Fibroblast of mammary gland (primary cell): ENCODE results near the gene FRMD3.
A peak's percentile ranks its signal among the peaks of the same experiment; 100 is the strongest.

Experiments
- DNase-seq: peaks from one replicate; pipeline ENCODE4 v3.0.0-alpha.2; 2010; ENCODE audit warnings: low read depth
- H3K4me3 ChIP-seq: 2 replicates; pipeline ENCODE4 v1.5.1; 2011; ENCODE audit warnings: low read depth, mild to moderate bottlenecking, low read length, moderate library complexity; ENCODE audit not compliant: control insufficient read depth
- CTCF ChIP-seq: conservative IDR thresholded peaks from 2 replicates; pipeline ENCODE4 v1.5.1; 2011; ENCODE audit warnings: low read depth, low read length, inconsistent platforms; ENCODE audit not compliant: control insufficient read depth, insufficient read depth

The FRMD3 gene

GRCh38 chr9:83538172-83538889 lies at the start of gene FRMD3:
Gene FRMD3, minus strand, starts transcription at chr9:83538401. Its CDS starts 170 bp downstream, at chr9:83538231.
- TF ChIP-seq CTCF = peak; percentile 52
- H3K4me3 ChIP-seq = peak within 1 kb of the TSS; percentile 34
- peak; percentile 49 for DNase-seq

- TF ChIP-seq CTCF = no peak
- H3K4me3 ChIP-seq = no peak overlapping the region
- DNase-seq = no peak
Observed at GRCh38 chr9:83584995-83585394, 46.8 kb upstream of the FRMD3 start.

GRCh38 chr9:83583151-83584014 lies 45.2 kb upstream of the FRMD3 start:
- DNase-seq = peak; percentile 67
- TF ChIP-seq CTCF = peak; percentile 89
- H3K4me3 ChIP-seq = no peak overlapping the region

- no peak overlapping the region for H3K4me3 ChIP-seq
- no peak for TF ChIP-seq CTCF
- peak; percentile 86 for DNase-seq
Observed at GRCh38 chr9:83582029-83582428, 43.8 kb upstream of the FRMD3 start.

- DNase-seq = no peak
- H3K4me3 ChIP-seq = no peak overlapping the region
- no peak for TF ChIP-seq CTCF
Observed at GRCh38 chr9:83574482-83574881, 36.3 kb upstream of the FRMD3 start.

GRCh38 chr9:83572524-83572923 lies 34.3 kb upstream of the FRMD3 start:
- DNase-seq = peak; percentile 42
- no peak overlapping the region for H3K4me3 ChIP-seq
- TF ChIP-seq CTCF = no peak
